GM08714 (cell line): ENCODE results near the gene FHOD3.

Experiments
- H3K4me3 ChIP-seq: fragments of 200-500 bp; sonication (Bioruptor generic); 2 replicates; pipeline ENCODE4 v1.5.1; 2014; ENCODE audit warnings: mild to moderate bottlenecking, low read length, inconsistent platforms
- ZNF274 ChIP-seq: IDR thresholded peaks from 2 replicates; pipeline ENCODE4 v1.6.1; 2012; ENCODE audit warnings: mild to moderate bottlenecking, low read depth, low read length

The FHOD3 gene

DNA sequence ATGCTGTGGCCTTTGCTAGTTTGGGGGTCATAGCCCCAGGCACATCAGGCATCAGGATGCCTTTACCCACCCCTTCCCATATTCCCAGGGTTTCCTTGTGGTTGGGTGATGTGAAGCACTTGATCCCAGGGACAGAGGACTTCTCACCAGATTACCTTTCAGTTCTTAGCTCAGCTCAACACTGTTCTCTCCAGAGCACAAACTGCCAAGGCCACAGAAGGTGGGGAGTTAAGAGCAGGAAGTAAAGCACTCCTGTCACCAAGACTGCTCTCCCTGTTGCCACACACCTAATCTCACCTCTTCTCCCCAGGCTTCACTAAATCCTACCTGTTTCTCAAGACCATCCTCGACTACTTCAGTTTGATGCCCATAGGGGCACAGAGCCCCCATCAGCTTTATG lies 25.9 kb downstream of the FHOD3 start:
- no peak for TF ChIP-seq ZNF274
- H3K4me3 ChIP-seq: no peak overlapping the region

DNA sequence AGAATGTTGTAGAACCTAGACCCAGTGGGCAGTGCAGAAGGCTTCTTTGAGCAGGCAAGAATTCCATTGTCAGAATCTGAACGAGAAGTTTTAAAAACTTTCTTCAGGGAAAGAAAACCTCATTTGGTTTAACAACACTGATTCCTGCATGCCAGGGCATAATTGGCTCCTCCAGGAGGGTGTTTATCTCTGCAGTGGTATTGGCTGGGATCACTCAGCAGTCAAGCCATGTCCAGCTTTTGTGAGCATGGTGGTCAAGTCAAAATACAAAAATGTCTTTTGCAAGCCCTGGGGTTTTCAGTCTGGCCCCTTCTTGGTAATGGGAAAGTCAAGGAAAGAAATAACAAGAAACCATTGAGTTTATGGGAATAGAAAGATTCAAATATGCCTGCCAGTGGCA lies 28.3 kb downstream of the FHOD3 start:
- TF ChIP-seq ZNF274: no peak
- H3K4me3 ChIP-seq: no peak overlapping the region

DNA sequence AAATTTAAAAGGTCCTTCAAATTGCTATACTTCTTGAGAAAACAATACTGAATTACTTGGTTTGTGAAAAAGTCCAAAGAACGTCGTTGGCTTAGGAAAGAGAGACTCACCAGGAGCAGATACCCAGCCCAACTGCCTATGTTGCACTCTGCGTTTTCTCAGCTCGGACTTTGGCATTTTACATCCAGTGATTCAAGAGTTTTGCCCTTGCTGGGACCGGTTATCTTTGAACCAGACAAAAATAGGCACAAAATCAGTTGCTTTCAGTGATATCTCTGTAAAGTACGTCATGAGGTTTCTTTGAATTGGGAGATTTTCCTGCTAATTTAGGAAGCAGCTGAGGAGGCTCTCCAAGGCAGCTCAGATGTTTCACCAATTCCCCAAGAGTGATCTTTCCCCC lies 29.3 kb downstream of the FHOD3 start:
- no peak for TF ChIP-seq ZNF274
- no peak overlapping the region for H3K4me3 ChIP-seq

DNA sequence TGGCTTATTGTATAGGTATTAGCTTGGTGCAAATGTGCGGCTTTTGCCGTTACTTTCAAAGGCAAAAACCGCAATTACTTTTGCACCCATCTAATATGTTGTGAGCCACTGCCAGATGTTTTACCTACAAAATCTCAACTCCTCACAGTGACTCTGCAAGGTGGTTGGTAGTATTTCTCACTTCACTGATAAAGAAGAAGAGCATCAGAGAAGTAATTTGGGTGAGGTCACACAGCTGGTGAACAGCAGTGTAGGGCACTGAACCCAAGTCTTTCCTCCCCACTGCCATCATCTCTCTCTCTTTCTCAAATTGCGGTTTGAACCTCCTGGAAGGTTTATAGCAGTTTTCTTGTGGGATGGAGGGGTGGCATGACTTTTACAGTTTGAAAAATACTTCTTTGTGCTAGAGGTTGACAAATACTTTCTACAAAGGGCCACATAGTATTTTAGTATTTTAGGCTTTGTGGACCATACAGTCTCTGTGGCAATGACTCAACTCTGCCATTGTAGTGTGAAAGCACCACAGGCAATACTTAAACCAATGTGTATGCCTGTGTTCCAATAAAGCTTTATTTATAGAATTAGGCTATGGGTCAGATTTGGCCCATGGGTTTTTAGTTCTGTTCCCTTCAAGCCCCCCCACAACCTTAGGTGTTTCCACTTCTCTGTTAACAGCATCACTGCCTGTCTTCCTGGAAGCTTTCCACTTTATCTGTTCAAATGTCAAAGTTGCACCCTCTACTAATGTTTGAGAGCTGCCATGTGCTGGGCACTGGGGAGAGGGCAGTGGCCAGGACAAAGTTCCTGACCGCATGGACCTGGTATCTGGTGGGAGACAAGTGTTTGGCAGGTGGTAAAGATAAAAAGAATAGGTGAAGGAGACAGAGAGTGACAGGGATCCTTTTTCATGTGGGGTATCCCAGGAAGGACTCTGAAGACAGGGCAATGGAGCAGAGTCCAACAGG lies 30.1 kb downstream of the FHOD3 start:
- no peak for TF ChIP-seq ZNF274
- H3K4me3 ChIP-seq: no peak overlapping the region

DNA sequence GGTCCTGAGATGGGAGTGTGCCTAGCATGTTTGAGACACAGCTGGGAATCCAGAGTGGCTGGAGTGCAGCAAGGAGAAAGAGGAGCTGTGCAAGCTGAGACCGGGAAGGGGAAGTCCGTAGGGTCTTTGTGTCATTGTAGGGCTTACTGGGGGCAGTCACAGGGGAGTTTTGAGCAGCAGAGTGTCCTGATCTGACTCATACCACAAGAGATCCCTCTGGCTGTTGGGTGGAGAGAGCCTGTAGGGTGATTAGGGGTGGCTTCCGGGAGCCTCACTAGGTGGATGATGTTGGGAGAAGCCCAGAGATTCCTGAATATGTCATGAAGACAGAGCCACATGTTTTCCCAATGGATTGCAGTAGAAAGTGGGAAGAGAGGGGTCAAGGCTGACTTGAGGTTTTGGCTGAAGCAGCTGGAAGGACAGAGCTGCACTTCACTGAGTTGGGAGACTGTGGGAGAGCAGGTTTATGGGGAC lies 30.9 kb downstream of the FHOD3 start:
- TF ChIP-seq ZNF274: no peak
- H3K4me3 ChIP-seq: no peak overlapping the region

DNA sequence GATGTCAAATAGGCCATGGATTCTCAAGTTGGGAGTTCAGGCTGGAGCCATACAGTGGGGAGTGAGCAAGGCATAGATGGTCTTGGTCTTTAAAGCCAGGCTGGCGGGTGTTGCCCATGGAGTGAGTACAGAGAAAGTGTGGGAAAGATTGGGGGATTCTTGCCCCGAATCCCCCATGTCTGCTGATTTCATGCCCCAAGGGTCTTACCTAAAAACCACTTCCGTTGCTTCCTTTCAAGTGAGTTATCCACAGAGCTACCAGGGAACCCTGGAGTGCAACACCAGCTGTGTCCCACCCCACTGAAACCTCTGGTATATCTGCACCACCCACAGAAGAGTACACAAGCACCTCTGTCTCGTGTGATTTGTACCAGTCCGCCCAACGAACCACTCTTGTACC lies 31.4 kb downstream of the FHOD3 start:
- H3K4me3 ChIP-seq: no peak overlapping the region
- TF ChIP-seq ZNF274: no peak

DNA sequence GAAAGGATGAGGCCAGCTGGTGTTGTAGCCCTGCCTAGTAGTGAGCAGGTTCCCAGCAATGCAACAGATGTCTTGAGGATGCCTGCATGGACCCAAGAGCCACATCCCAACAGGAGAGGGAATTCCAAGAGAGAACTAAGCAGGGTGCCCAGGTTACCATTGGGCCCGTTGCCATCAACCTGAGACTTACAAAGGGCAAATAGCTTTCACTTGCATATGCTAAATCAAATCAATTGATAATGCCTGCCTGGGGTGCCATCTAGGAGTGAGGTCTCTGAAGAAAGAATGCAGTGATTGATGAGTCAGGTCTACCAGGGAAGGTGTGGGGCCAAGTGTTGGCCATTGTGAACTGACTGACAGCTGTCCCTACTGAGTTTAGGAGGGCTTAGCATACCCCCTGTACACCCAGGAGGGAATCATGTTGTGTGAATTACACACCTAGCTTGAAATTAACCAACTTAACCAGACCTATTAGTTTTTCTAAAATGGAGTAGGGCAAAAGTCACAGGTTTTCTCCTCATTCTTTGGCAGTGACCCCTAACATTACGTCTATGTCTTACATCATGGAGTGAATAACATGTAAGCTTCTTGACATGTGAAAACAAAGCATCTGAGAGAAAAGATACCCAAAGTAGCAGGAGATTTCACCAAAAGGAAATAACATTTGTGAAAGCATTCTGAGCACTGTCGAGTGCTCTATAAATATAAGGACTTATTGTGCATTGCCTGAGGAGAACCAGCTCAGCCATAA lies 32.3 kb downstream of the FHOD3 start:
- H3K4me3 ChIP-seq: no peak overlapping the region
- no peak for TF ChIP-seq ZNF274

DNA sequence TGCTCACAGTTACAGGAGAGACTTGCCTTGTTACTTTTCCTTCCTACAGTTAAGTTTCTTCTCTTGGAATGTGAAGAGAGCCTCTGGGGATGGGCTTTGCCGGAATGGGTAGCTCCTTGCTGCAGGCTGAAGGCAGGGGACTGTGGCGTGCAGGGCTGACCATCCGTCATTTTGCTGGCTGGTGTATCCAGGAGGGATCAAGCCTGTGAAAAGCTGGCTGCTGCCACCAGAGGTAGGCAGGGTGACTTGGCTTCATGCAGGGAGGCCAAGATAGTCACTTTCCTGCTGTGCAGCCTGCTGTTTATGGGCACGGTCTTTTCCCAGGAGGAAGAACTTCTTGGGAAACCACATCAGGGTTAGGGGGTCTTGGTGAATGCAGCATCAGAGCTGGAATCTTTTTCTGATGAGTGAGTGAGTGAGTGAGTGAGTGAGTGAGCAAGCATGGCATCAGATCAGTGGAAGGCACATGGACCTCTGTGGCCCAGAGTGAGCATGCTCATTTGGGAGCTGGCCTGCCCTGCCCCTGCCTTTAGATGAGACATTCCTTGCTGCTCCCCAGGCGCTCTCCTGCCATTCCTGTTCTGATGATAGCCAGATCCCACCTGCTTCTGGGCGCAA lies 33.0 kb downstream of the FHOD3 start:
- no peak for TF ChIP-seq ZNF274
- H3K4me3 ChIP-seq: no peak overlapping the region

DNA sequence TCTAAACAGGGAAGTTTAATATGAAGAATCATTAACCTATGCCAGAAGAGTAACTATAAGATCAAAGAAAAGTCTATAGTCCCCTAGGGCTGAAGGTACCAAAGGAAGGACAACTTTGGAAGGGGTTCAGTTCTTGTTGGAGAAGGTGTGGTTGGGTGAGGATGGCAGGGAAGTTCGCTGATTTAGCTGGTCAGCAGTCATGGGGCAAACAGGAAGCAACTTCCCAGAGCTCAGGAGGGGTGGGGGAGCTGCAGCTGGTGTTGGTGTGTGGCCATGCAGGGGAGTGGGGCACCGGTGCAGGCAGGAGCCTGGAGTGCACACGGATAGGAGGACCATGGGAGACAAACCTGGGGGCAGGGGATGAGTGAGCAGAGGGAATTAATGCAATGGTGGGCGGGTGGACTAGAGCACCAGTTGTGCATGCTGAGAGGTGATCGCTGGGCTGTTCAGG lies 34.0 kb downstream of the FHOD3 start:
- TF ChIP-seq ZNF274: no peak
- H3K4me3 ChIP-seq: no peak overlapping the region

DNA sequence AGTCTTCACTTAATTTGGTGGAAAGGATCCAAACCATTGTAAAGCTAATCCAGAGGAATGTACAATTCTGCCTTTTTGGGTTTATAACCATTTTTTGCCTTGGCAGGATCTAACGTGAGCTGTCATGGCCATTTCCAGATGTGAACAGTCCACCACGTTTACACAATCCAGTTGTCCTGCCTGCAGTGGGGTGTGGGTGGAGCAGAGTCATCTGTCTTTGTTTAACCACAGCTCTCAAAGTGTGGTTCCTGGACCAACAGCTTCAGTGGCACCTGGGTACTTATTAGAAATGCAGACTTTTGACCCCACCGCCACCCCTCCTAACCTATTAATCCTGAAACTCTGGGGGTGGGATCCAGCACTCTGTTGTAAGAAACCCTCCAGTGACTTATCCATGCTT lies 35.9 kb downstream of the FHOD3 start:
- TF ChIP-seq ZNF274: no peak

DNA sequence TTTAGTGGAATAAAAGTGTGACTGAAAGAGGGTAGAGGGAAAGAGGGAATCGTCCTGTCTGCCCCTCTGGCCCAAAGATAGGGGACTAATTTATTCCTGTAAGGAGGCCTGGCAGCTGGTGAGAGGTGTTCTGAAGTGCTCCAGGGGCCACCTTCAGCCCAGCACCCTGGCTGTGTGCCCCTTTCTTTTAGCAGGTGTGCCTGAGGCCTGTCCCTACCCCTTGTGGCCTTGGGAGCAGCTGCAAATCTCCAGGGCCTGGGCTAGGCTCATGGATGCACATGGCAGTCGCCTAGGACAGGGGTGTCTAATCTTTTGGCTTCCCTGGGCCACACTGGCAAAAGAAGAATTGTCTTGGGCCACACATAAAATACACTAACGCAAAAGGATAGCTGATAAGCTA lies 37.3 kb downstream of the FHOD3 start:
- no peak overlapping the region for H3K4me3 ChIP-seq
- TF ChIP-seq ZNF274: no peak

More for the DNA sequence above, 35.9 kb downstream of the FHOD3 start:
- H3K4me3 ChIP-seq: no peak overlapping the region

DNA sequence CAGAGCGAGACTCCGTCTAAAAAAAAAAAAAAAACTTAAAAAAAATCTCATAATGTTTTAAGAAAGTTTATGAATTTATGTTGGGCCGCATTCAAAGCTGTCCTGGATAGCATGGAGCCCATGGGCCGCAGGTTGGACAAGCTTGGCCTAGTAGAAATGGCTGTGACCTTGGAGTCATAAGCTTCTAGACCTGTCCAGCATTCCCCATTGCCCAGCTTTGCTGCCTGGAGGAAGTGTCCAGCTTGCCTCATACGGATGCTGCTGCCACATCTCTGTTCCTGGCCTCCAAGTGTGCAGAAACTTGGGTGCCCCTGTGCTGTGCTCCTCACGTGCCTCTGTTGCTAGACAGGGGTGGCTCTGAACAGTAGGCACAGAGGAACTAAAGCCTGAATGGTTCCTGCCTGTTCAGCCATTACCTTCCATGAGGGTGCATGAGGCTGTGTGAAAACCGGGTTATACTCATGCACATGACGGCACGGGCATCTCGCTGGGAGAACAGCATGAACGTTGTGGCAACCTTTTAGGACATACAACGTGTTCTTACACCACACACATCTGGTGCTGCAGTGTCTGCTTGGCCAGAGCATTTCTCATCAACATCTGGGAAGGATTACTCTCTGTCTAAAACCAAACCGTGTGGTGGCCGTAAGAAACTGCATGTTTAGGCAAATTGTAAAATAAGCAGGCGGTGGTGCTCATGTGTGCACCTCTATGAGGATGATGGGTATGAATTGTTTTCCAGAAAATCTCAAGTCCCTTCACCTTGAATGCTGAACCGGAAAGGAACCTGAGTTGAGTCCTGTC lies 38.2 kb downstream of the FHOD3 start:
- no peak for TF ChIP-seq ZNF274
- H3K4me3 ChIP-seq: no peak overlapping the region

DNA sequence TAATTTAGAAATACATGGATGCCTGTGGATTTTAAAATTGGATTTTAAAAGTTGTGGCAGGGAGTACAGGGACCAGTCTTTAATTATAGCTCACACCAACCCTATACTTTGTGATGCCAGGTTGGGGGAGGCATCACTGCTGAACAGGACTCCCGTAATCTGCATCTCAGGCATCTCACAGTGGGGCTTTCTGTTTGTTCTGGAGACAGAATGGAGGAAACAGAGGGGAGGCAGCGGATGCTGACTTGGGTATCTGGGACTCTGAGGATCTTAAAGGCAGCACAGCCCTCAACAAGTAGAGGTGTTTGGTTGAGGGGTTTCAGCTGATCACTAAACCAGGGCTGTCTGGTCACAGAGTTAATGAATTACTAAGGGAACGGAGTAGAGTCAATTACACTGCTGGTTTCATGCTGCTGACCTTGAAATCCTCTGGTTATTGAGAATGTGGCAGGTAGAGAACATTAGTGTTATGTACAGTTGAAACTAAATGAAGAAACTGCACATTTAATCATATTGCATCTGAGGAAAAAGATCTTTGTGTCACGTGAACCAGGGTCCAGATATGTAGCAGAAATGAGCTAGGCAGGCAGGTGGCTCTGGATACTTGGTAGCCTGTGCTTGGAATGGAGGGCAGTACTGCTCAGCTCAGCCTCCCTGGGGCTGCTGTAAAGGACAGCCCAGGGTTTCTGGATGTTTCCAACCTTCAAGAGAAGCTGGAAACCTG lies 40.3 kb downstream of the FHOD3 start:
- TF ChIP-seq ZNF274: no peak

More for the DNA sequence above, 40.3 kb downstream of the FHOD3 start:
- H3K4me3 ChIP-seq: no peak overlapping the region
